Stimulated activated CD8-positive, alpha-beta memory T cell treated with anti-CD3 and anti-CD28 coated beads, Interleukin-7, amount 100 ng/mL, for 4 hours (primary cell): Measurements from ENCODE around the gene PRKG1.
"Not testable (repeated sequence)": the region's sequence is repeated elsewhere in the genome, so short reads cannot be mapped to it uniquely, and the experiment has no call there.

Experiments used
- DNase-seq, 2 donors: peaks; one replicate each; pipeline ENCODE4 v3.0.0-alpha.2; 2020; ENCODE audit warnings: low read depth in 2 of 2

Gene PRKG1

GRCh38 chr10:51508156-51508555 lies 433.9 kb downstream of the PRKG1 start:
- no peak for DNase-seq

GRCh38 chr10:51510231-51510630 lies 435.9 kb downstream of the PRKG1 start:
- no peak for DNase-seq

- DNase-seq: no peak
These were observed 447.3 kb downstream of the PRKG1 start for GRCh38 chr10:51521605-51522004.

- DNase-seq: no peak
These were observed 448.6 kb downstream of the PRKG1 start for GRCh38 chr10:51522858-51523257.

- DNase-seq: no peak
These were observed 449.2 kb downstream of the PRKG1 start for GRCh38 chr10:51523440-51523839.

- DNase-seq: no peak
These were observed 449.8 kb downstream of the PRKG1 start for GRCh38 chr10:51524041-51524440.

GRCh38 chr10:51527522-51528219 lies 453.4 kb downstream of the PRKG1 start:
- no peak for DNase-seq

GRCh38 chr10:51528527-51528926 lies 454.2 kb downstream of the PRKG1 start:
- DNase-seq: no peak

GRCh38 chr10:51530541-51530940 lies 456.3 kb downstream of the PRKG1 start:
- DNase-seq: no peak

GRCh38 chr10:51532044-51532443 lies 457.8 kb downstream of the PRKG1 start:
- DNase-seq: no peak

- no peak for DNase-seq
These were observed 468.6 kb downstream of the PRKG1 start for GRCh38 chr10:51542853-51543252.

GRCh38 chr10:51544933-51545332 lies 470.6 kb downstream of the PRKG1 start:
- DNase-seq: no peak

GRCh38 chr10:51547941-51548340 lies 473.7 kb downstream of the PRKG1 start:
- DNase-seq: no peak

- no peak for DNase-seq
These were observed 478.6 kb downstream of the PRKG1 start for GRCh38 chr10:51552879-51553278.

GRCh38 chr10:51564896-51565510 lies 490.7 kb downstream of the PRKG1 start:
- DNase-seq: no peak

- no peak for DNase-seq
These were observed 493.0 kb downstream of the PRKG1 start for GRCh38 chr10:51567271-51567670.

GRCh38 chr10:51569467-51569866 lies 495.2 kb downstream of the PRKG1 start:
- DNase-seq: no peak

GRCh38 chr10:51574248-51575048 lies 500.2 kb downstream of the PRKG1 start:
- DNase-seq: no peak

- DNase-seq: not testable (repeated sequence)
These were observed 506.9 kb downstream of the PRKG1 start for GRCh38 chr10:51581196-51581595.

GRCh38 chr10:51583976-51584375 lies 509.7 kb downstream of the PRKG1 start:
- DNase-seq: no peak

- no peak for DNase-seq
These were observed 511.5 kb downstream of the PRKG1 start for GRCh38 chr10:51585742-51586141.

- DNase-seq: no peak
These were observed 514.7 kb downstream of the PRKG1 start for GRCh38 chr10:51588984-51589383.

GRCh38 chr10:51590818-51591217 lies 516.5 kb downstream of the PRKG1 start:
- no peak for DNase-seq
